Body of pancreas (tissue), 4 donors: ENCODE data around the gene SCAPER. TPM values are rescaled to one million over a fixed set of nuclear protein-coding genes. Genes with fewer than 3 reads are reported as not detected.

ENCODE experiments used
- ATAC-seq: fragments of 150-250 bp; one replicate; pipeline ENCODE4 v1.9.1; 2016
- DNase-seq, 4 donors: peaks; one replicate each; pipeline ENCODE4 v3.0.0-alpha.2; 2019
- H3K27ac ChIP-seq, 4 donors: fragments of 200-600 bp; sonication (generic); 1 replicate in 3 of 4; 2 replicates in 1 of 4; pipeline versions ENCODE4 v1.5.1 to v1.6.1; 2016 to 2019; ENCODE audit warnings: mild to moderate bottlenecking in 1 of 4, mixed read lengths in 1 of 4, moderate library complexity in 1 of 4
- H3K27me3 ChIP-seq, 2 donors: fragments of 200-600 bp; sonication (generic); one replicate each; pipeline ENCODE4 v1.6.0; 2016; ENCODE audit warnings: mild to moderate bottlenecking in 1 of 2
- H3K36me3 ChIP-seq, 2 donors: fragments of 200-600 bp; sonication (generic); replicated peaks in 1 of 2; 2 replicates each; pipeline ENCODE4 v1.5.1; 2016; ENCODE audit warnings: low read depth in 2 of 2; ENCODE audit not compliant: insufficient read depth in 1 of 2
- H3K4me1 ChIP-seq: fragments of 200-600 bp; sonication (generic); one replicate; pipeline ENCODE4 v1.6.0; 2016
- H3K4me3 ChIP-seq, 2 donors: fragments of 200-600 bp; sonication (generic); 1 replicate in 1 of 2; 2 replicates in 1 of 2; pipeline ENCODE4 v1.5.1; 2016 to 2019
- H3K9me3 ChIP-seq, 3 donors: fragments of 200-600 bp; sonication (generic); 1 replicate in 2 of 3; 2 replicates in 1 of 3; pipeline ENCODE4 v1.5.1; 2016
- CTCF ChIP-seq, 7 experiments: fragments of 450-650 bp in 4 of 7; fragments of 200-600 bp in 3 of 7; sonication (generic) in 3 of 7; IDR thresholded peaks; one replicate each; pipeline ENCODE4 v1.5.1; 2016 to 2019; ENCODE audit warnings: antibody characterized with exemption in 7 of 7
- POLR2A ChIP-seq, 3 donors: fragments of 450-650 bp; IDR thresholded peaks; one replicate each; pipeline ENCODE4 v1.6.1; 2016; ENCODE audit warnings: antibody characterized with exemption in 3 of 3, mild to moderate bottlenecking in 2 of 3
- WGBS, 2 donors: methylation state at CpG; one replicate each; pipeline ENCODE4 v1.1.5; 2017; 5-methylcytosine and 5-hydroxymethylcytosine counted together
- intact Hi-C: fragments of 100-400 bp; cut with DNase I; formaldehyde crosslinking; loops from one replicate; pipeline ENCODE4 v1.15.1; 2023
- total RNA-seq, 2 donors: library from RNA; depleted of rRNA; stranded (reverse); fragments of >200 nt; gene quantifications; one replicate each; pipeline ENCODE4 v1.1.0, GENCODE V29; 2016

The SCAPER gene
- total RNA-seq, 2 donors from 2014 or later: 22.1 to 46.2 TPM

- no peak for ATAC-seq
- no peaks in the 10 kb centered on the region for H3K9me3 ChIP-seq
- intact Hi-C loops: no loop called here
- no peak for TF ChIP-seq POLR2A (IDR thresholded peaks at IDR 0.05)
- TF ChIP-seq CTCF (IDR thresholded peaks at IDR 0.05): peak in 4 of 7 experiments; percentile 22 to 29 (median 24)
- H3K27me3 ChIP-seq: no peaks in the 10 kb centered on the region
- no peak overlapping the region for H3K4me3 ChIP-seq
- no peak overlapping the region for H3K27ac ChIP-seq
- DNase-seq: no peak
- H3K36me3 ChIP-seq: no peaks in the 10 kb centered on the region
- H3K4me1 ChIP-seq: peaks cover 3% of the 10 kb centered on the region
These were observed 38.3 kb downstream of the SCAPER start for GRCh38 chr15:76866716-76867321.

GRCh38 chr15:76866008-76866407 is 39.1 kb downstream of the SCAPER start:
- intact Hi-C loops: no loop called here

GRCh38 chr15:76865548-76865991 is 39.6 kb downstream of the SCAPER start:
- 67 to 76% methylated on average over 4 of the region's 4 CpGs for WGBS, 2 donors
- Histone ChIP-seq H3K9me3 (no peaks in the 10 kb centered on the region), H3K36me3 (no peaks in the 10 kb centered on the region), H3K4me1 (peaks cover 3% of the 10 kb centered on the region), H3K27ac (no peak overlapping the region), H3K27me3 (no peaks in the 10 kb centered on the region), H3K4me3 (no peak overlapping the region)
- ATAC-seq (no peak), DNase-seq (no peak)
- TF ChIP-seq CTCF (IDR thresholded peaks at IDR 0.05): no peak
- TF ChIP-seq POLR2A (IDR thresholded peaks at IDR 0.05): no peak
- intact Hi-C loops: no loop called here

More at GRCh38 chr15:76866008-76866407, 39.1 kb downstream of the SCAPER start:
- ATAC-seq: no peak
- Histone ChIP-seq H3K36me3 (no peaks in the 10 kb centered on the region), H3K4me3 (no peak overlapping the region), H3K4me1 (peaks cover 3% of the 10 kb centered on the region), H3K27me3 (no peaks in the 10 kb centered on the region), H3K27ac (no peak overlapping the region), H3K9me3 (no peaks in the 10 kb centered on the region)
- DNase-seq: no peak
- WGBS, 2 donors: 90 to 95% methylated on average over 2 of the region's 2 CpGs
- TF ChIP-seq CTCF (IDR thresholded peaks at IDR 0.05): no peak
- no peak for TF ChIP-seq POLR2A (IDR thresholded peaks at IDR 0.05)

- Histone ChIP-seq H3K27me3 (no peaks in the 10 kb centered on the region), H3K4me3 (no peak overlapping the region), H3K4me1 (peaks cover 3% of the 10 kb centered on the region), H3K27ac (no peak overlapping the region), H3K9me3 (no peaks in the 10 kb centered on the region), H3K36me3 (no peaks in the 10 kb centered on the region)
- TF ChIP-seq CTCF (IDR thresholded peaks at IDR 0.05): no peak
- TF ChIP-seq POLR2A (IDR thresholded peaks at IDR 0.05): no peak
- ATAC-seq (no peak), DNase-seq (no peak)
- intact Hi-C loops: no loop called here
These were observed 40.6 kb downstream of the SCAPER start for GRCh38 chr15:76864586-76864985.

GRCh38 chr15:76863693-76864092 is 41.4 kb downstream of the SCAPER start:
- ATAC-seq (no peak), DNase-seq (no peak)
- peaks cover 1% of the 10 kb centered on the region for H3K4me1 ChIP-seq
- no peaks in the 10 kb centered on the region for H3K36me3 ChIP-seq
- intact Hi-C loops: no loop called here
- H3K4me3 ChIP-seq: no peak overlapping the region
- no peaks in the 10 kb centered on the region for H3K27me3 ChIP-seq
- WGBS, 2 donors: 93 to 95% methylated on average over 2 of the region's 2 CpGs
- no peak overlapping the region for H3K27ac ChIP-seq
- TF ChIP-seq CTCF (IDR thresholded peaks at IDR 0.05): no peak
- no peak for TF ChIP-seq POLR2A (IDR thresholded peaks at IDR 0.05)
- H3K9me3 ChIP-seq: no peaks in the 10 kb centered on the region
